DOHH2 (cell line): ENCODE results near the gene TMCO1.

Experiments used
- H3F3A ChIP-seq: fragments of 200-600 bp; sonication (generic), shearing (Covaris generic); 2 replicates; pipeline ENCODE4 v1.6.0; 2016; ENCODE audit warnings: antibody characterized with exemption, mild to moderate bottlenecking; ENCODE audit not compliant: control insufficient read depth, insufficient read depth
- H3K27ac ChIP-seq: fragments of 200-600 bp; sonication (generic); 2 replicates; pipeline ENCODE4 v1.5.1; 2014; ENCODE audit warnings: low read depth, mild to moderate bottlenecking, low read length, moderate library complexity
- H3K27me3 ChIP-seq: fragments of 200-600 bp; sonication (generic); 2 replicates; pipeline ENCODE4 v1.6.1; 2014; ENCODE audit warnings: mild to moderate bottlenecking, low read length, mixed read lengths; ENCODE audit not compliant: control insufficient read depth
- H3K36me3 ChIP-seq: fragments of 200-600 bp; sonication (generic); 2 replicates; pipeline ENCODE4 v1.6.1; 2014; ENCODE audit warnings: mild to moderate bottlenecking, low read length, moderate library complexity, mixed read lengths; ENCODE audit not compliant: control insufficient read depth
- H3K4me1 ChIP-seq: fragments of 200-600 bp; sonication (generic); 2 replicates; pipeline ENCODE4 v1.6.1; 2014; ENCODE audit warnings: mild to moderate bottlenecking, low read length, mixed read lengths; ENCODE audit not compliant: control insufficient read depth
- H3K4me2 ChIP-seq: fragments of 200-600 bp; sonication (generic); 2 replicates; pipeline ENCODE4 v1.6.0; 2014; ENCODE audit warnings: mild to moderate bottlenecking, low read length, moderate library complexity
- H3K4me3 ChIP-seq: fragments of 200-600 bp; sonication (generic); 2 replicates; pipeline ENCODE4 v1.5.1; 2014; ENCODE audit warnings: mild to moderate bottlenecking, low read length, mixed read lengths
- H3K79me2 ChIP-seq: fragments of 200-600 bp; sonication (generic); 2 replicates; pipeline ENCODE4 v1.6.1; 2014; ENCODE audit warnings: mild to moderate bottlenecking, low read length, mixed read lengths; ENCODE audit not compliant: control insufficient read depth
- H3K9me2 ChIP-seq: fragments of 200-600 bp; sonication (generic); replicated peaks from 2 replicates; pipeline ENCODE4 v1.6.1; 2014; ENCODE audit warnings: mild to moderate bottlenecking, low read length, mixed read lengths; ENCODE audit not compliant: control insufficient read depth
- H3K9me3 ChIP-seq: fragments of 200-600 bp; sonication (generic); 2 replicates; pipeline ENCODE4 v1.6.1; 2014; ENCODE audit warnings: antibody characterized with exemption, low read length, mixed read lengths; ENCODE audit not compliant: control insufficient read depth, insufficient read depth
- H4K20me1 ChIP-seq: fragments of 200-600 bp; sonication (generic); 2 replicates; pipeline ENCODE4 v1.6.0; 2014; ENCODE audit warnings: low read depth, mild to moderate bottlenecking, antibody characterized with exemption, low read length, moderate library complexity; ENCODE audit not compliant: control insufficient read depth, insufficient read depth
- CTCF ChIP-seq: fragments of 200-600 bp; sonication (generic); IDR thresholded peaks from one replicate; pipeline ENCODE4 v1.5.1; 2014; ENCODE audit warnings: antibody characterized with exemption, mild to moderate bottlenecking, low read depth, low read length; ENCODE audit not compliant: poor library complexity, severe bottlenecking
- EZH2phosphoT487 ChIP-seq: fragments of 200-600 bp; sonication (generic); IDR thresholded peaks from 2 replicates; pipeline ENCODE4 v1.6.1; 2017; ENCODE audit warnings: borderline replicate concordance, mild to moderate bottlenecking, antibody characterized with exemption, low read length, moderate library complexity, mixed read lengths

TMCO1 gene

GRCh38 chr1:165763442-165763841 lies 5.2 kb downstream of the TMCO1 start:
- no peak overlapping the region for H3K4me2 ChIP-seq
- H3K4me3 ChIP-seq = no peak overlapping the region
- no peaks in the 10 kb centered on the region for H3K9me3 ChIP-seq
- H3K4me1 ChIP-seq = peaks cover 10% of the 10 kb centered on the region
- H3K27ac ChIP-seq = no peak overlapping the region
- H3K36me3 ChIP-seq = peaks cover 61% of the 10 kb centered on the region
- H3K79me2 ChIP-seq = peaks cover 32% of the 10 kb centered on the region
- H3F3A ChIP-seq = no peaks in the 10 kb centered on the region
- H4K20me1 ChIP-seq = no peaks in the 10 kb centered on the region; the same call in 1 of the 2 replicates
- no peaks in the 10 kb centered on the region for H3K27me3 ChIP-seq
- no peak for TF ChIP-seq CTCF
- no peak for TF ChIP-seq EZH2phosphoT487
- H3K9me2 ChIP-seq = no peaks in the 10 kb centered on the region

DNA sequence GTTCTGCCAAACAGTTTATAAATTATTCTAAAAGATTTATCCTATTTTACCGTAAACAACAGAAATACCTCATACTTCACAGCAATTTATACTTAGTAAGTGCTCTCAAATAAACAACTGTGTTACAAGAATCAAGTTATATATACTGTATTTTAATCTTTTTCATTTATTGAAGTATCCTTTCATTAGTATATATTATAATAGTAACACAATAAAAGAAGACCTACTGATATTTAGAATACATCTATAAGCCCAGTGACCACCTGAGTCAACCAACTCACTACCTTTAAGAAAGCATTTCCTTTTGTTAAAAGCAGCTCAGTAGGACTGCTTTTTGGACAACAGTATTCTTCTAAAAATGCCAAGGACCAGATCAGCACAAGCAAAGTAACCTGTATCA lies 5.9 kb downstream of the TMCO1 start:
- Histone ChIP-seq H3K9me2 (no peaks in the 10 kb centered on the region), H3F3A (no peaks in the 10 kb centered on the region), H3K27ac (no peak overlapping the region), H3K4me3 (no peak overlapping the region), H3K27me3 (no peaks in the 10 kb centered on the region), H3K4me2 (no peak overlapping the region), H3K79me2 (peaks cover 25% of the 10 kb centered on the region), H3K4me1 (peaks cover 5% of the 10 kb centered on the region), H3K9me3 (no peaks in the 10 kb centered on the region), H3K36me3 (peaks cover 63% of the 10 kb centered on the region), H4K20me1 (no peaks in the 10 kb centered on the region; the same call in 1 of the 2 replicates)
- no peak for TF ChIP-seq EZH2phosphoT487
- TF ChIP-seq CTCF = no peak

DNA sequence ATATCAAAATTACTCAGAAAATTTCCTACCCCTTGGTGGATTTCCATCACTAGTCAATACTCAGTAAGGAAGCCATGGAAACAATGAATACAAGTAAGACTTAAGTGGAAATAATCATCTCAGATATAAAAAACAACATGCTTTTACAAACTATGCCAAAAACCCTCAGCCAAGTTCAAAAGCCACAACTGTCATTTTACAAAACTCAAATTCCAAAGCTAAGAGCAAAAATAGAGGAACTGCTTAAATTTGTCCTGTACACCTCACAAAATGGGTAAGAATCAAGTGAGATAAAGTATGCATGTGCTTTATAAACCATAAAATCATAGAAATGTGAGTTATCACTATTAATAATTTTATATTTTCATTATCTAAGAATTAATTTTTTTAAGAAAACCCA lies 9.6 kb downstream of the TMCO1 start:
- no peaks in the 10 kb centered on the region for H3K27me3 ChIP-seq
- H3K9me2 ChIP-seq = no peaks in the 10 kb centered on the region
- no peak overlapping the region for H3K27ac ChIP-seq
- peaks cover 10% of the 10 kb centered on the region; the same call in 1 of the 2 replicates for H4K20me1 ChIP-seq
- no peak overlapping the region for H3K4me2 ChIP-seq
- no peak overlapping the region for H3K4me3 ChIP-seq
- H3K36me3 ChIP-seq = peaks cover 48% of the 10 kb centered on the region
- peaks cover 17% of the 10 kb centered on the region for H3K4me1 ChIP-seq
- H3K79me2 ChIP-seq = peaks cover 8% of the 10 kb centered on the region
- TF ChIP-seq EZH2phosphoT487 (no peak), CTCF (no peak)
- peaks cover 5% of the 10 kb centered on the region for H3F3A ChIP-seq
- no peaks in the 10 kb centered on the region for H3K9me3 ChIP-seq
